GM19193 (cell line): ENCODE data around the gene CHD8.
A peak's percentile ranks its signal among the peaks of the same experiment; 100 is the strongest.

Source experiments
- POLR2A ChIP-seq: IDR thresholded peaks from 4 replicates; pipeline ENCODE4 v1.6.1; 2011; ENCODE audit not compliant: insufficient read depth, insufficient read length; ENCODE audit errors: extremely low read depth

The CHD8 gene

GRCh38 chr14:21455912-21456667 lies at the start of gene CHD8:
TSS of gene CHD8 (minus strand) at chr14:21456123. CDS start at chr14:21431643, 24,480 bp downstream.
- TF ChIP-seq POLR2A, result peak; percentile 87

GRCh38 chr14:21505012-21505553 lies 49.2 kb upstream of the CHD8 start:
- TF ChIP-seq POLR2A, result no peak

- TF ChIP-seq POLR2A, result no peak
Measured at GRCh38 chr14:21503376-21503775, 47.5 kb upstream of the CHD8 start.

- TF ChIP-seq POLR2A, result no peak
Measured at GRCh38 chr14:21501568-21501967, 45.6 kb upstream of the CHD8 start.

- no peak for TF ChIP-seq POLR2A
Measured at GRCh38 chr14:21498540-21499526, 42.9 kb upstream of the CHD8 start.

- TF ChIP-seq POLR2A, result no peak
Measured at GRCh38 chr14:21496453-21496852, 40.5 kb upstream of the CHD8 start.

GRCh38 chr14:21494902-21495762 lies 39.2 kb upstream of the CHD8 start:
- TF ChIP-seq POLR2A, result no peak

GRCh38 chr14:21486640-21487087 lies 30.7 kb upstream of the CHD8 start:
- TF ChIP-seq POLR2A, result no peak

- TF ChIP-seq POLR2A, result peak; percentile 82
Measured at GRCh38 chr14:21476925-21477681, 21.2 kb upstream of the CHD8 start, which contains the start of the genes RAB2B and TOX4. TSS of gene RAB2B (minus strand) at chr14:21476959. CDS start at chr14:21476872, 87 bp downstream. TSS of gene TOX4 (plus strand) at chr14:21477195. CDS start at chr14:21477279, 84 bp downstream.

GRCh38 chr14:21476523-21476924 lies 20.6 kb upstream of the CHD8 start:
- TF ChIP-seq POLR2A, result peak; percentile 54

GRCh38 chr14:21475767-21476522 lies 20.0 kb upstream of the CHD8 start:
- no peak for TF ChIP-seq POLR2A

- TF ChIP-seq POLR2A, result no peak
Measured at GRCh38 chr14:21467616-21468015, 11.7 kb upstream of the CHD8 start.

- TF ChIP-seq POLR2A, result no peak
Measured at GRCh38 chr14:21455592-21455911, 371 bp downstream of the CHD8 start.

- TF ChIP-seq POLR2A, result no peak
Measured at GRCh38 chr14:21454843-21455544, 929 bp downstream of the CHD8 start.
